AG10803 (cell line): ENCODE measurements around the gene RBM26.

Experiments
- DNase-seq: peaks from one replicate; pipeline ENCODE4 v3.0.0; 2010; ENCODE audit warnings: low read depth
- H3K4me3 ChIP-seq: 2 replicates; pipeline ENCODE4 v1.5.1; 2011; ENCODE audit warnings: mild to moderate bottlenecking, low read length, control low read depth
- TF ChIP-seq, protein P1 (sequence below): conservative IDR thresholded peaks from 2 replicates; pipeline ENCODE4 v1.5.1; 2011; ENCODE audit warnings: mild to moderate bottlenecking, low read length, control low read depth, inconsistent platforms

Gene RBM26

DNA sequence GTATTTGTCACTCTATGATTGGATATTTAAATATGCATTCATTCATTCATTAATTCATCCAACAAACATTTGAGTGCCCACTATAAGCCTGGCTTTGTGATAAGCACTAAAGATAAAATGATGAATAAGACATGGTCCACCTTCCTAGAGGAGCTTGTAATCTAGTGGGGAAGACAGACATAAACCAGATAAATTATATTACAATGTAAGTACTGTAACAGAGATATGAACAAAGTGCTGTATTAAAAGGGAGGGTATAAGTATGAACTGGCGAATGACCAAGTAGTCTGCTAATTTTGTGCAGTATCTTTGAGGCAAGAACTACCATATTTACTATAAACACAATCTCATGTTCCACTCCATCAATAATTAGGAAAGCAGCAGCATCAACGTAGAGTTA lies 88.2 kb downstream of the RBM26 start:
- TF ChIP-seq, protein P1, sequence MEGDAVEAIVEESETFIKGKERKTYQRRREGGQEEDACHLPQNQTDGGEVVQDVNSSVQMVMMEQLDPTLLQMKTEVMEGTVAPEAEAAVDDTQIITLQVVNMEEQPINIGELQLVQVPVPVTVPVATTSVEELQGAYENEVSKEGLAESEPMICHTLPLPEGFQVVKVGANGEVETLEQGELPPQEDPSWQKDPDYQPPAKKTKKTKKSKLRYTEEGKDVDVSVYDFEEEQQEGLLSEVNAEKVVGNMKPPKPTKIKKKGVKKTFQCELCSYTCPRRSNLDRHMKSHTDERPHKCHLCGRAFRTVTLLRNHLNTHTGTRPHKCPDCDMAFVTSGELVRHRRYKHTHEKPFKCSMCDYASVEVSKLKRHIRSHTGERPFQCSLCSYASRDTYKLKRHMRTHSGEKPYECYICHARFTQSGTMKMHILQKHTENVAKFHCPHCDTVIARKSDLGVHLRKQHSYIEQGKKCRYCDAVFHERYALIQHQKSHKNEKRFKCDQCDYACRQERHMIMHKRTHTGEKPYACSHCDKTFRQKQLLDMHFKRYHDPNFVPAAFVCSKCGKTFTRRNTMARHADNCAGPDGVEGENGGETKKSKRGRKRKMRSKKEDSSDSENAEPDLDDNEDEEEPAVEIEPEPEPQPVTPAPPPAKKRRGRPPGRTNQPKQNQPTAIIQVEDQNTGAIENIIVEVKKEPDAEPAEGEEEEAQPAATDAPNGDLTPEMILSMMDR = no peak
- H3K4me3 ChIP-seq = no peak overlapping the region
- no peak for DNase-seq

DNA sequence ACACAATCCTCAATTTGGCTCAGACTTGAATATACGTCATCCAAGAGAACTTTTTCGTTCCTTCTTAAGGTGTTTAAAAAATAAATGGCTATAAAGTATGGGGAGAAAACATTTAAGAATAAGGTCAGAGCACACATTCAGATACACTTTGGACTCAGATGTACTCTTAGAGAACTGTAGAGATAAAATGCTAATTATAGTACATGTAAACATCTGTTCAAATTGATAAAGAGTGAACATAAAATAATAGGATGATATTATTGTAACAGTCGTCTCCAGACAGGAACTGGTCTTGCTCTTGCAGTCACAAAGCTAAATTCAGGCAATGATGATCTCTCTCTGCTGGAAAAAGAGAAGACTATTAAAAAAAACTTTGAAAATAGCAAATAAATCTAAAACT lies 91.4 kb downstream of the RBM26 start:
- DNase-seq = no peak
- no peak overlapping the region for H3K4me3 ChIP-seq
- TF ChIP-seq, protein P1 = no peak

DNA sequence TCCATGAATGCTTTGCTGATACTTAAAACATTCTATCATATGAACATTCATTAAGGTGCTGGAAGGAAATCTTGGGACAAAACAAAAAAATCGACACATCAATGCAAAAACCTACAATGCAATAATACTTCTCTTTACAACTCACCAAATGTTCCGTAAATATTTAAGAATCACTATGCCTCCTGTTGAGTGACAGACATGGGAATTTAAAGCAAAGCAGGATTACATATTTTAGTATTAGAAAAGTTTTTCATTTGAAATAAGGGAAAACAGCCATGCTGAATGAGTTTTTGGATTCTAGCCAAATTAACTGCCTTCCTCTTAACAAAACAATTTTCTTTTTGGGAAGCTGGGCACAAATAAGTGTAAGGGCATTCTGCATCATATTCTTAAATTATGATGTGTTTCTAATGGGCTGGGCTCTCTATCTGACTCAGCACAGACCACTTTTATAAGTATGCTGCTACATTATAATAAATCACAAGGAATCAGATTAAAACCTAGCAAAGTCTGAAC lies 93.7 kb downstream of the RBM26 start:
- TF ChIP-seq, protein P1 = no peak
- H3K4me3 ChIP-seq = no peak overlapping the region
- DNase-seq = no peak

DNA sequence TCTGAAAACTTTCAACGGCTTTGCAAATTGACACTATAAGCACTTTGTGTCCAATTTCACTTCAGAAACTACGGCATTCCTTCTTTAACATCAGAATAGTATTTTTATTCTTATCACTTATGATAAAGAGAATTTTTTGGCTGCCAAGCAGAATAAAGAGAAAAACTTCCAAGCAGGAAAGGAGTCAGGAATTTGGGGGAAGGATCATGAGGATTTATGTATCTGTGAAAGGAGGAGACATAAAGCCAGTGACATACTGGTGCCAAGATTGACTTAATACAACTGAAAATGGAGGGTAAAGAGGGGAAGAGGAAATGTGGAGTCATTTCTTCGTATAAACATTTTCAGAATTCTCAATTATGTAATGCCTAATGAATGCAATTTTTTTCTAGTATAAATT lies 94.7 kb downstream of the RBM26 start:
- TF ChIP-seq, protein P1 = no peak
- DNase-seq = no peak
- H3K4me3 ChIP-seq = no peak overlapping the region

DNA sequence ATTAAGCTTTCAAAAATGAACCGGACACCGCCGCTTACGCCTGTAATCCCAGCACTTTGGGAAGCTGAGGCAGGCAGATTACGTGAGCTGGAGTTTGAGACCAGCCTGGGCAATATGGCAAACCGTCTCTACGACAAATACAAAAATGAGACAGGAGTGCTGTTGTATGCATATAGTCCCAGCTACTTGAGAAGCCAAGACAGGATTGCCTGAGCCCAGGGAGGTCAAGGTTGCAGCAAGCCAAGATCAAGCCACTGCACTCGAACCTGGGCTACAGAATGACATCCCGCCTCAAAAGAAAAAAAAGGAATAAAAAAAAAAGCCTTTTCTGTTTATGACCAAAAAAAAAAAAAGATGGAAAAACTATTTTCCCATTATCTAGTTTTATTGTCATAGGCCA lies 96.4 kb downstream of the RBM26 start:
- TF ChIP-seq, protein P1 = no peak
- no peak for DNase-seq

DNA sequence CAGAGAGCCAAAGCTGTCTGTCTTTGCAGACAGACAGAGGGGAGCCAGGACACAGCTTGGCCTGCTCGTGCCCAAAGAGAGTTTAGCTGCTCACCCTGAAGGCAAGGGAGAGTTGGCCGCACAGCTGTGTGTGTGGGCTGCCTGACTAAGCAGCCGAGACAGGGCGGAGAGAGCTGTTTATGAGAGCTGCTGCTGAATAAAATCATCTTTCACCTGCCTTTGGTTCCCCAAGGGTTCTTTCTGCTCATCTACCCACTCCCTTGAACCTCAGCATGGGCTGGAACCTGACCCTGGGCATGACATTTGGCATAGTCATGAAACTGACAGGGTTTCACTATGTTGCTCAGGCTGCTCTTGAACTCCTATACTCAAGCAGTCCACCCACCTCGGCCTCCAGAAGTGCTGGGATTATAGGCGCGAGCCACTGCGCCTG lies 98.2 kb downstream of the RBM26 start:
- TF ChIP-seq, protein P1 = no peak
- no peak overlapping the region for H3K4me3 ChIP-seq
- DNase-seq = no peak

More for the DNA sequence above, 96.4 kb downstream of the RBM26 start:
- H3K4me3 ChIP-seq = no peak overlapping the region

DNA sequence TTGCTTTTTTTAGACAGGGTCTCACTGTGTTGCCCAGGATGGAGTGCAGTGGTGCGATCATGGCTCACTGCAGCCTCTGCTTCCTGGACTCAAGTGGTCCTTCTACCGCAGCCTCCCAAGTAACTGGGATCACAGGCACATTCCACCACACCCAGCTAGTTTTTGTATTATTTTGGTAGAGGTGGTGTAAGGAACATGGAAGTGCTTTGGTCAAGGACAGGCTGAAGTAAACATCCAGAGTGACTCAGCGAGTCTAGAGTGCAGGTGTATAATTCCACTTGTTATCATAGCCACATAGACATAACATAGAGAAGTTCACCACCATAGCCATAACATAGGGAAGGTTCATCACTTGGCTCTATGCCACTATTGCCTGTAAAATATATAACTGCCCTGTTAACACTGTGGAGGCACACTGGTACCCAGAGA lies 98.6 kb downstream of the RBM26 start:
- TF ChIP-seq, protein P1 = no peak

More for the DNA sequence above, 98.6 kb downstream of the RBM26 start:
- DNase-seq = no peak
- no peak overlapping the region for H3K4me3 ChIP-seq
